PC-3 (cell line): ENCODE data around the gene GSC2. TPM values are rescaled to one million over a fixed set of nuclear protein-coding genes. Genes with fewer than 3 reads are reported as not detected.

ENCODE experiments used
- total RNA-seq: library from RNA; depleted of rRNA; stranded (reverse); fragments of >200 nt; gene quantifications from 2 replicates; pipeline ENCODE4 v1.2.3, GENCODE V29; 2014; rRNA removed

The GSC2 gene
- total RNA-seq, 1 experiment from 2014 or later, result not detected

Other genes with a start within 250 kb of the GSC2 start
- 0.86 and 3.4 TPM in 2 replicates for gene DGCR6, start 244.0 kb downstream of the GSC2 start, total RNA-seq
- gene PRODH, start 214.0 kb downstream of the GSC2 start, total RNA-seq, result 0.84 and 2.0 TPM in 2 replicates
- 36.1 and 46.1 TPM in 2 replicates for gene DGCR2, start 27.9 kb downstream of the GSC2 start, total RNA-seq
- 0.17 TPM in 1 of 2 replicates, not detected in the other for gene TSSK2, start 19.0 kb downstream of the GSC2 start, total RNA-seq
- gene ESS2, start 5.6 kb downstream of the GSC2 start, total RNA-seq, result 12.6 and 22.9 TPM in 2 replicates
- 81.6 and 91.7 TPM in 2 replicates for gene SLC25A1, start 28.4 kb upstream of the GSC2 start, total RNA-seq
- 4.5 and 5.5 TPM in 2 replicates for gene CLTCL1, start 141.4 kb upstream of the GSC2 start, total RNA-seq